KG1 (cell line): ENCODE data around the gene PNLIPRP2.

Experiments used
- DNase-seq: peaks from one replicate; lab custom pipeline; 2025; lab: John Stamatoyannopoulos, UW

Gene PNLIPRP2

GRCh38 chr10:116683821-116684220 lies 63.1 kb downstream of the PNLIPRP2 start:
- DNase-seq = no peak

GRCh38 chr10:116684781-116685180 lies 64.0 kb downstream of the PNLIPRP2 start:
- DNase-seq = no peak

- no peak for DNase-seq
Observed at GRCh38 chr10:116685807-116686206, 65.1 kb downstream of the PNLIPRP2 start.

- no peak for DNase-seq
Observed at GRCh38 chr10:116686632-116687031, 65.9 kb downstream of the PNLIPRP2 start.

- DNase-seq = no peak
Observed at GRCh38 chr10:116687633-116688032, 66.9 kb downstream of the PNLIPRP2 start.

- no peak for DNase-seq
Observed at GRCh38 chr10:116688241-116688711, 67.5 kb downstream of the PNLIPRP2 start.

GRCh38 chr10:116688741-116689495 lies 68.2 kb downstream of the PNLIPRP2 start:
- DNase-seq = no peak

- no peak for DNase-seq
Observed at GRCh38 chr10:116689744-116690143, 69.0 kb downstream of the PNLIPRP2 start.

GRCh38 chr10:116690356-116691322 lies 69.9 kb downstream of the PNLIPRP2 start:
- no peak for DNase-seq

GRCh38 chr10:116691635-116692034 lies 70.9 kb downstream of the PNLIPRP2 start:
- DNase-seq = no peak

- DNase-seq = no peak
Observed at GRCh38 chr10:116692225-116692624, 71.5 kb downstream of the PNLIPRP2 start.

GRCh38 chr10:116694243-116694926 lies 73.6 kb downstream of the PNLIPRP2 start:
- no peak for DNase-seq
